DOHH2 (cell line): ENCODE results near the gene SLC26A6.

ENCODE experiments used
- H3F3A ChIP-seq: fragments of 200-600 bp; sonication (generic), shearing (Covaris generic); 2 replicates; pipeline ENCODE4 v1.6.0; 2016; ENCODE audit warnings: antibody characterized with exemption, mild to moderate bottlenecking; ENCODE audit not compliant: control insufficient read depth, insufficient read depth
- H3K27ac ChIP-seq: fragments of 200-600 bp; sonication (generic); 2 replicates; pipeline ENCODE4 v1.5.1; 2014; ENCODE audit warnings: low read depth, mild to moderate bottlenecking, low read length, moderate library complexity
- H3K27me3 ChIP-seq: fragments of 200-600 bp; sonication (generic); 2 replicates; pipeline ENCODE4 v1.6.1; 2014; ENCODE audit warnings: mild to moderate bottlenecking, low read length, mixed read lengths; ENCODE audit not compliant: control insufficient read depth
- H3K36me3 ChIP-seq: fragments of 200-600 bp; sonication (generic); 2 replicates; pipeline ENCODE4 v1.6.1; 2014; ENCODE audit warnings: mild to moderate bottlenecking, low read length, moderate library complexity, mixed read lengths; ENCODE audit not compliant: control insufficient read depth
- H3K4me1 ChIP-seq: fragments of 200-600 bp; sonication (generic); 2 replicates; pipeline ENCODE4 v1.6.1; 2014; ENCODE audit warnings: mild to moderate bottlenecking, low read length, mixed read lengths; ENCODE audit not compliant: control insufficient read depth
- H3K4me2 ChIP-seq: fragments of 200-600 bp; sonication (generic); 2 replicates; pipeline ENCODE4 v1.6.0; 2014; ENCODE audit warnings: mild to moderate bottlenecking, low read length, moderate library complexity
- H3K4me3 ChIP-seq: fragments of 200-600 bp; sonication (generic); 2 replicates; pipeline ENCODE4 v1.5.1; 2014; ENCODE audit warnings: mild to moderate bottlenecking, low read length, mixed read lengths
- H3K79me2 ChIP-seq: fragments of 200-600 bp; sonication (generic); 2 replicates; pipeline ENCODE4 v1.6.1; 2014; ENCODE audit warnings: mild to moderate bottlenecking, low read length, mixed read lengths; ENCODE audit not compliant: control insufficient read depth
- H3K9me2 ChIP-seq: fragments of 200-600 bp; sonication (generic); replicated peaks from 2 replicates; pipeline ENCODE4 v1.6.1; 2014; ENCODE audit warnings: mild to moderate bottlenecking, low read length, mixed read lengths; ENCODE audit not compliant: control insufficient read depth
- H3K9me3 ChIP-seq: fragments of 200-600 bp; sonication (generic); 2 replicates; pipeline ENCODE4 v1.6.1; 2014; ENCODE audit warnings: antibody characterized with exemption, low read length, mixed read lengths; ENCODE audit not compliant: control insufficient read depth, insufficient read depth
- H4K20me1 ChIP-seq: fragments of 200-600 bp; sonication (generic); 2 replicates; pipeline ENCODE4 v1.6.0; 2014; ENCODE audit warnings: low read depth, mild to moderate bottlenecking, antibody characterized with exemption, low read length, moderate library complexity; ENCODE audit not compliant: control insufficient read depth, insufficient read depth
- CTCF ChIP-seq: fragments of 200-600 bp; sonication (generic); IDR thresholded peaks from one replicate; pipeline ENCODE4 v1.5.1; 2014; ENCODE audit warnings: antibody characterized with exemption, mild to moderate bottlenecking, low read depth, low read length; ENCODE audit not compliant: poor library complexity, severe bottlenecking
- EZH2phosphoT487 ChIP-seq: fragments of 200-600 bp; sonication (generic); IDR thresholded peaks from 2 replicates; pipeline ENCODE4 v1.6.1; 2017; ENCODE audit warnings: borderline replicate concordance, mild to moderate bottlenecking, antibody characterized with exemption, low read length, moderate library complexity, mixed read lengths

The SLC26A6 gene

GRCh38 chr3:48682786-48683185, 47.5 kb upstream of the SLC26A6 start:
- no peaks in the 10 kb centered on the region for H3K9me2 ChIP-seq
- peaks cover 63% of the 10 kb centered on the region for H3K36me3 ChIP-seq
- no peaks in the 10 kb centered on the region for H3K27me3 ChIP-seq
- no peaks in the 10 kb centered on the region for H3K9me3 ChIP-seq
- no peak overlapping the region for H3K27ac ChIP-seq
- peaks cover 9% of the 10 kb centered on the region for H3F3A ChIP-seq
- H3K4me3 ChIP-seq = no peak overlapping the region
- TF ChIP-seq EZH2phosphoT487 (no peak), CTCF (no peak)
- peaks cover 23% of the 10 kb centered on the region for H3K79me2 ChIP-seq
- H3K4me2 ChIP-seq = no peak overlapping the region
- H3K4me1 ChIP-seq = peaks cover 52% of the 10 kb centered on the region
- H4K20me1 ChIP-seq = no peaks in the 10 kb centered on the region

GRCh38 chr3:48681974-48682610, 46.8 kb upstream of the SLC26A6 start:
- H4K20me1 ChIP-seq = no peaks in the 10 kb centered on the region
- H3K9me2 ChIP-seq = no peaks in the 10 kb centered on the region
- H3K4me3 ChIP-seq = no peak overlapping the region
- H3K4me1 ChIP-seq = peaks cover 45% of the 10 kb centered on the region
- peaks cover 60% of the 10 kb centered on the region for H3K36me3 ChIP-seq
- no peak overlapping the region for H3K27ac ChIP-seq
- no peak for TF ChIP-seq EZH2phosphoT487
- TF ChIP-seq CTCF = no peak
- H3K27me3 ChIP-seq = no peaks in the 10 kb centered on the region
- H3K79me2 ChIP-seq = peaks cover 23% of the 10 kb centered on the region
- H3K4me2 ChIP-seq = no peak overlapping the region
- no peaks in the 10 kb centered on the region for H3K9me3 ChIP-seq
- peaks cover 5% of the 10 kb centered on the region for H3F3A ChIP-seq

- no peak overlapping the region for H3K4me3 ChIP-seq
- no peak overlapping the region for H3K27ac ChIP-seq
- H3K4me2 ChIP-seq = no peak overlapping the region
- peaks cover 39% of the 10 kb centered on the region for H3K4me1 ChIP-seq
- no peaks in the 10 kb centered on the region for H3K9me3 ChIP-seq
- H3K36me3 ChIP-seq = peaks cover 60% of the 10 kb centered on the region
- no peaks in the 10 kb centered on the region for H4K20me1 ChIP-seq
- TF ChIP-seq CTCF = no peak
- TF ChIP-seq EZH2phosphoT487 = no peak
- no peaks in the 10 kb centered on the region for H3K27me3 ChIP-seq
- H3K79me2 ChIP-seq = peaks cover 23% of the 10 kb centered on the region
- H3K9me2 ChIP-seq = no peaks in the 10 kb centered on the region
- peaks cover 2% of the 10 kb centered on the region for H3F3A ChIP-seq
These were observed 46.2 kb upstream of the SLC26A6 start for GRCh38 chr3:48681541-48681880.
